H9 (cell line): ENCODE results near the gene TMEM123. TPM values are rescaled to one million over a fixed set of nuclear protein-coding genes. Genes with fewer than 3 reads are reported as not detected.

Experiments used
- DNase-seq: peaks from one replicate; pipeline ENCODE4 v3.0.0-alpha.2; 2017
- H2AFZ ChIP-seq: one replicate; pipeline ENCODE4 v1.6.1; 2013; ENCODE audit warnings: mild to moderate bottlenecking, low read length, control low read depth, moderate library complexity
- H2AK5ac ChIP-seq: 2 replicates; pipeline ENCODE4 v1.6.1; 2013; ENCODE audit warnings: low read length, control low read depth, mixed read lengths; ENCODE audit not compliant: insufficient read length
- H2BK120ac ChIP-seq: one replicate; pipeline ENCODE4 v1.6.1; 2013; ENCODE audit warnings: low read depth, mild to moderate bottlenecking, low read length, control low read depth, inconsistent platforms; ENCODE audit not compliant: poor library complexity, severe bottlenecking
- H2BK12ac ChIP-seq: 2 replicates; pipeline ENCODE4 v1.6.1; 2013; ENCODE audit warnings: low read length, control low read depth, mixed read lengths, low read depth; ENCODE audit not compliant: insufficient read length
- H2BK15ac ChIP-seq: 2 replicates; pipeline ENCODE4 v1.6.1; 2013; ENCODE audit warnings: low read depth, low read length, control low read depth
- H2BK20ac ChIP-seq: one replicate; pipeline ENCODE4 v1.6.1; 2013; ENCODE audit warnings: low read depth, mild to moderate bottlenecking, low read length, control low read depth, inconsistent platforms; ENCODE audit not compliant: poor library complexity, severe bottlenecking
- H2BK5ac ChIP-seq: 2 replicates; pipeline ENCODE4 v1.6.1; 2013; ENCODE audit warnings: low read length, control low read depth, mixed read lengths; ENCODE audit not compliant: insufficient read length
- H3K14ac ChIP-seq: 2 replicates; pipeline ENCODE4 v1.6.1; 2013; ENCODE audit warnings: low read length, control low read depth; ENCODE audit not compliant: insufficient read depth
- H3K18ac ChIP-seq: 2 replicates; pipeline ENCODE4 v1.6.1; 2013; ENCODE audit warnings: low read depth, mild to moderate bottlenecking, mixed read lengths, low read length, control low read depth; ENCODE audit not compliant: insufficient read length
- H3K23ac ChIP-seq: 2 replicates; pipeline ENCODE4 v1.6.1; 2013; ENCODE audit warnings: low read length, control low read depth, mixed read lengths, low read depth; ENCODE audit not compliant: insufficient read length
- H3K23me2 ChIP-seq: 2 replicates; pipeline ENCODE4 v1.6.1; 2013; ENCODE audit warnings: low read depth, mild to moderate bottlenecking, mixed read lengths, low read length, control low read depth; ENCODE audit not compliant: insufficient read length, poor library complexity, severe bottlenecking
- H3K27ac ChIP-seq: 2 replicates; pipeline ENCODE4 v1.5.1; 2013; ENCODE audit warnings: low read length, control low read depth, mixed read lengths, low read depth; ENCODE audit not compliant: insufficient read length
- H3K27me3 ChIP-seq: 2 replicates; pipeline ENCODE4 v1.6.1; 2013; ENCODE audit warnings: low read length, control low read depth, inconsistent platforms; ENCODE audit not compliant: insufficient read depth
- H3K4ac ChIP-seq: 2 replicates; pipeline ENCODE4 v1.6.1; 2013; ENCODE audit warnings: low read depth, mild to moderate bottlenecking, control low read depth, inconsistent platforms, low read length, moderate library complexity
- H3K4me1 ChIP-seq: 2 replicates; pipeline ENCODE4 v1.6.1; 2013; ENCODE audit warnings: low read length, control low read depth, inconsistent platforms; ENCODE audit not compliant: insufficient read depth
- H3K4me2 ChIP-seq: 2 replicates; pipeline ENCODE4 v1.6.1; 2013; ENCODE audit warnings: low read length, control low read depth, mixed read lengths; ENCODE audit not compliant: insufficient read length, insufficient read depth
- H3K56ac ChIP-seq: 2 replicates; pipeline ENCODE4 v1.6.1; 2013; ENCODE audit warnings: low read depth, mild to moderate bottlenecking, mixed read lengths, low read length, control low read depth; ENCODE audit not compliant: insufficient read length
- H3K79me1 ChIP-seq: 2 replicates; pipeline ENCODE4 v1.6.1; 2013; ENCODE audit warnings: low read depth, mild to moderate bottlenecking, moderate library complexity, low read length, control low read depth, inconsistent platforms; ENCODE audit not compliant: insufficient read depth, poor library complexity, severe bottlenecking
- H3K79me2 ChIP-seq: 2 replicates; pipeline ENCODE4 v1.6.1; 2013; ENCODE audit warnings: low read length, control low read depth, inconsistent platforms; ENCODE audit not compliant: insufficient read depth
- H3K9ac ChIP-seq: 2 replicates; pipeline ENCODE4 v1.6.1; 2013; ENCODE audit warnings: low read length, control low read depth, mixed read lengths; ENCODE audit not compliant: insufficient read length; ENCODE audit errors: extremely low read depth
- H3K9me3 ChIP-seq: one replicate; pipeline ENCODE4 v1.6.1; 2013; ENCODE audit warnings: low read depth, low read length, inconsistent platforms; ENCODE audit not compliant: control insufficient read depth
- H3T11ph ChIP-seq: one replicate; pipeline ENCODE4 v1.6.1; 2013; ENCODE audit warnings: mild to moderate bottlenecking, low read length, control low read depth, inconsistent platforms
- H4K20me1 ChIP-seq: one replicate; pipeline ENCODE4 v1.6.1; 2013; ENCODE audit not compliant: control insufficient read depth, insufficient read length, insufficient read depth
- H4K5ac ChIP-seq: 2 replicates; pipeline ENCODE4 v1.6.1; 2013; ENCODE audit warnings: low read depth, mild to moderate bottlenecking, mixed read lengths, low read length, control low read depth; ENCODE audit not compliant: insufficient read length
- H4K8ac ChIP-seq: replicated peaks from 2 replicates; pipeline ENCODE4 v1.6.1; 2013; ENCODE audit warnings: low read length, control low read depth, mixed read lengths, low read depth; ENCODE audit not compliant: insufficient read length
- H4K91ac ChIP-seq: 2 replicates; pipeline ENCODE4 v1.6.1; 2013; ENCODE audit warnings: low read depth, mild to moderate bottlenecking, moderate library complexity, mixed read lengths, low read length, control low read depth; ENCODE audit not compliant: insufficient read length
- H3K27ac Mint-ChIP-seq, 3 experiments: 2 replicates in 2 of 3; 3 replicates in 1 of 3; pipeline ENCODE4 v1.8.0; 2020 to 2021; ENCODE audit warnings: mixed read lengths in 3 of 3, mild to moderate bottlenecking in 1 of 3, moderate library complexity in 1 of 3
- H3K27me3 Mint-ChIP-seq: 2 replicates; pipeline ENCODE4 v1.8.0; 2021; ENCODE audit warnings: low read depth, mild to moderate bottlenecking, moderate library complexity, mixed read lengths
- H3K36me3 Mint-ChIP-seq, 3 experiments: 2 replicates in 2 of 3; 3 replicates in 1 of 3; pipeline ENCODE4 v1.8.0; 2020 to 2021; ENCODE audit warnings: low read depth in 3 of 3, mixed read lengths in 3 of 3; ENCODE audit not compliant: insufficient read depth in 1 of 3
- H3K4me1 Mint-ChIP-seq, 2 experiments: 2 replicates each; pipeline ENCODE4 v1.8.0; 2020; ENCODE audit warnings: mixed read lengths in 2 of 2
- H3K4me3 Mint-ChIP-seq, 2 experiments: 2 replicates in 1 of 2; 3 replicates in 1 of 2; pipeline ENCODE4 v1.8.0; 2020 to 2021; ENCODE audit warnings: mild to moderate bottlenecking in 2 of 2, mixed read lengths in 2 of 2, moderate library complexity in 1 of 2
- H3K9me3 Mint-ChIP-seq, 2 experiments: 2 replicates in 1 of 2; 3 replicates in 1 of 2; pipeline ENCODE4 v1.8.0; 2020; ENCODE audit warnings: mild to moderate bottlenecking in 2 of 2, mixed read lengths in 2 of 2, moderate library complexity in 1 of 2
- WGBS: extraction: QIAGEN DNeasy Blood & Tissue Kit; methylation state at CpG from one replicate; pipeline ENCODE4 v1.1.7; 2013; ENCODE audit warnings: missing lambda C conversion rate, low lambda C conversion rate, mixed read lengths; ENCODE audit not compliant: insufficient read length; ENCODE audit errors: extremely low coverage; 5-methylcytosine and 5-hydroxymethylcytosine counted together
- total RNA-seq: library from RNA; stranded (reverse); gene quantifications from 2 replicates; pipeline ENCODE4 v1.2.1, GENCODE V29; 2021
- TF ChIP-seq, protein P1 (sequence below): fragments of 200-600 bp; sonication (generic); conservative IDR thresholded peaks from 3 replicates; pipeline ENCODE4 v1.8.0; 2021; ENCODE audit warnings: antibody characterized with exemption, mild to moderate bottlenecking

TMEM123 gene
- total RNA-seq, 1 experiment from 2014 or later = 76.7 TPM

- no peaks in the 10 kb centered on the region for H3K4me1 Mint-ChIP-seq
- H2BK5ac ChIP-seq = no peak overlapping the region
- no peak overlapping the region for H3T11ph ChIP-seq
- no peak overlapping the region for H2AFZ ChIP-seq
- H3K4me1 ChIP-seq = no peaks in the 10 kb centered on the region
- H3K27ac ChIP-seq = no peak overlapping the region
- H2BK20ac ChIP-seq = no peak overlapping the region
- H2BK12ac ChIP-seq = no peak overlapping the region
- H3K18ac ChIP-seq = no peak overlapping the region
- WGBS = no CpG with 5 or more reads among the region's 6 CpGs
- H2BK120ac ChIP-seq = no peak overlapping the region
- H4K8ac ChIP-seq = no peak overlapping the region
- no peak overlapping the region for H3K14ac ChIP-seq
- no peaks in the 10 kb centered on the region for H3K79me2 ChIP-seq
- no peaks in the 10 kb centered on the region for H3K79me1 ChIP-seq
- H3K23ac ChIP-seq = no peak overlapping the region
- H2BK15ac ChIP-seq = no peak overlapping the region
- H3K4ac ChIP-seq = no peak overlapping the region
- H2AK5ac ChIP-seq = no peak overlapping the region
- H3K36me3 Mint-ChIP-seq = no peaks in the 10 kb centered on the region
- no peak overlapping the region for H4K5ac ChIP-seq
- H4K20me1 ChIP-seq = no peaks in the 10 kb centered on the region
- no peaks in the 10 kb centered on the region for H3K9me3 Mint-ChIP-seq
- H3K4me3 Mint-ChIP-seq = no peak overlapping the region
- TF ChIP-seq, protein P1, sequence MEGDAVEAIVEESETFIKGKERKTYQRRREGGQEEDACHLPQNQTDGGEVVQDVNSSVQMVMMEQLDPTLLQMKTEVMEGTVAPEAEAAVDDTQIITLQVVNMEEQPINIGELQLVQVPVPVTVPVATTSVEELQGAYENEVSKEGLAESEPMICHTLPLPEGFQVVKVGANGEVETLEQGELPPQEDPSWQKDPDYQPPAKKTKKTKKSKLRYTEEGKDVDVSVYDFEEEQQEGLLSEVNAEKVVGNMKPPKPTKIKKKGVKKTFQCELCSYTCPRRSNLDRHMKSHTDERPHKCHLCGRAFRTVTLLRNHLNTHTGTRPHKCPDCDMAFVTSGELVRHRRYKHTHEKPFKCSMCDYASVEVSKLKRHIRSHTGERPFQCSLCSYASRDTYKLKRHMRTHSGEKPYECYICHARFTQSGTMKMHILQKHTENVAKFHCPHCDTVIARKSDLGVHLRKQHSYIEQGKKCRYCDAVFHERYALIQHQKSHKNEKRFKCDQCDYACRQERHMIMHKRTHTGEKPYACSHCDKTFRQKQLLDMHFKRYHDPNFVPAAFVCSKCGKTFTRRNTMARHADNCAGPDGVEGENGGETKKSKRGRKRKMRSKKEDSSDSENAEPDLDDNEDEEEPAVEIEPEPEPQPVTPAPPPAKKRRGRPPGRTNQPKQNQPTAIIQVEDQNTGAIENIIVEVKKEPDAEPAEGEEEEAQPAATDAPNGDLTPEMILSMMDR = no peak
- no peak overlapping the region for H3K27ac Mint-ChIP-seq
- H3K4me2 ChIP-seq = no peak overlapping the region
- DNase-seq = no peak
- H3K56ac ChIP-seq = no peak overlapping the region
- no peaks in the 10 kb centered on the region for H3K9me3 ChIP-seq
- no peaks in the 10 kb centered on the region for H3K23me2 ChIP-seq
- no peak overlapping the region for H4K91ac ChIP-seq
- H3K27me3 Mint-ChIP-seq = no peaks in the 10 kb centered on the region; the same call in 1 of the 2 replicates
- H3K9ac ChIP-seq = no peak overlapping the region
- H3K27me3 ChIP-seq = no peaks in the 10 kb centered on the region
Observed at GRCh38 chr11:102468616-102469195, 16.1 kb upstream of the TMEM123 start.
